Ishikawa (cell line): ENCODE results near the gene PIK3AP1.

Experiments used
- CEBPB ChIP-seq: IDR thresholded peaks from 2 replicates; pipeline ENCODE4 v1.6.1; 2012
- CREB1 ChIP-seq: IDR thresholded peaks from 2 replicates; pipeline ENCODE4 v1.6.1; 2012; ENCODE audit warnings: low read depth
- EGR1 ChIP-seq: IDR thresholded peaks from 2 replicates; pipeline ENCODE4 v1.6.1; 2012
- EP300 ChIP-seq: IDR thresholded peaks from 2 replicates; pipeline ENCODE4 v1.6.1; 2012; ENCODE audit warnings: borderline replicate concordance
- FOXM1 ChIP-seq: IDR thresholded peaks from 2 replicates; pipeline ENCODE4 v1.6.1; 2012; ENCODE audit warnings: low read depth, borderline replicate concordance
- NFIC ChIP-seq: IDR thresholded peaks from 2 replicates; pipeline ENCODE4 v1.6.1; 2012
- RAD21 ChIP-seq: IDR thresholded peaks from 2 replicates; pipeline ENCODE4 v1.6.1; 2012; ENCODE audit warnings: low read depth
- TAF1 ChIP-seq: IDR thresholded peaks from 2 replicates; pipeline ENCODE4 v1.6.1; 2012; ENCODE audit warnings: low read depth, mild to moderate bottlenecking
- TCF12 ChIP-seq: IDR thresholded peaks from 2 replicates; pipeline ENCODE4 v1.6.1; 2012; ENCODE audit warnings: low read depth
- TEAD4 ChIP-seq: IDR thresholded peaks from 2 replicates; pipeline ENCODE4 v1.6.1; 2012
- YY1 ChIP-seq: IDR thresholded peaks from 2 replicates; pipeline ENCODE4 v1.6.1; 2012; ENCODE audit warnings: low read depth
- ZBTB7A ChIP-seq: IDR thresholded peaks from 2 replicates; pipeline ENCODE4 v1.6.1; 2012; ENCODE audit warnings: low read depth
- TF ChIP-seq, protein P1 (sequence below): IDR thresholded peaks from 2 replicates; pipeline ENCODE4 v1.6.1; 2012
- TF ChIP-seq, protein P2 (sequence below): IDR thresholded peaks from 2 replicates; pipeline ENCODE4 v1.6.1; 2012
- TF ChIP-seq, protein P3 (sequence below): IDR thresholded peaks from 2 replicates; pipeline ENCODE4 v1.6.1; 2012; ENCODE audit warnings: low read depth, mild to moderate bottlenecking

Gene PIK3AP1

DNA sequence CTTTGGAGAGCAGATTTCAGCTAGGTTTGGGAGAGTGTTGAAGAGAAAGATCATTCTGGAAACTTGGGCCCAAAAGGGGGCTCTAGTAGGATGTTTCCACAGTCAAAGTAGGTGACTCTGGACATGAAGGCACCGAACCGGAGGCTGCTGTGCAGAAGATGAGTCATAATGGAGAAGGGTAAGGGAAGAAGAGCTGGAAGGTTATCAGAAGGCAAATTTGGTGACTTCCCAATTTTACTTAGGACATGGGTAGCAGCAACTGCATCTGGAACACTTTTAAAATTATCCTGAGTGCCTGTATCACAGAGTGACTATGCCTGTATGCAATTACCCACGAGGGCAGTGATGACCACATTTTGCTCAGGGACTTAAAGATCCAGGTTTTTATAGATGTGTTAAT, 38.8 kb downstream of the PIK3AP1 start:
- TF ChIP-seq, protein P1, sequence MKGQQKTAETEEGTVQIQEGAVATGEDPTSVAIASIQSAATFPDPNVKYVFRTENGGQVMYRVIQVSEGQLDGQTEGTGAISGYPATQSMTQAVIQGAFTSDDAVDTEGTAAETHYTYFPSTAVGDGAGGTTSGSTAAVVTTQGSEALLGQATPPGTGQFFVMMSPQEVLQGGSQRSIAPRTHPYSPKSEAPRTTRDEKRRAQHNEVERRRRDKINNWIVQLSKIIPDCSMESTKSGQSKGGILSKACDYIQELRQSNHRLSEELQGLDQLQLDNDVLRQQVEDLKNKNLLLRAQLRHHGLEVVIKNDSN = no peak
- TF ChIP-seq TEAD4 (no peak), EGR1 (no peak), YY1 (no peak)
- TF ChIP-seq, protein P2, sequence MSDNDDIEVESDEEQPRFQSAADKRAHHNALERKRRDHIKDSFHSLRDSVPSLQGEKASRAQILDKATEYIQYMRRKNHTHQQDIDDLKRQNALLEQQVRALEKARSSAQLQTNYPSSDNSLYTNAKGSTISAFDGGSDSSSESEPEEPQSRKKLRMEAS = no peak
- TF ChIP-seq, protein P3, sequence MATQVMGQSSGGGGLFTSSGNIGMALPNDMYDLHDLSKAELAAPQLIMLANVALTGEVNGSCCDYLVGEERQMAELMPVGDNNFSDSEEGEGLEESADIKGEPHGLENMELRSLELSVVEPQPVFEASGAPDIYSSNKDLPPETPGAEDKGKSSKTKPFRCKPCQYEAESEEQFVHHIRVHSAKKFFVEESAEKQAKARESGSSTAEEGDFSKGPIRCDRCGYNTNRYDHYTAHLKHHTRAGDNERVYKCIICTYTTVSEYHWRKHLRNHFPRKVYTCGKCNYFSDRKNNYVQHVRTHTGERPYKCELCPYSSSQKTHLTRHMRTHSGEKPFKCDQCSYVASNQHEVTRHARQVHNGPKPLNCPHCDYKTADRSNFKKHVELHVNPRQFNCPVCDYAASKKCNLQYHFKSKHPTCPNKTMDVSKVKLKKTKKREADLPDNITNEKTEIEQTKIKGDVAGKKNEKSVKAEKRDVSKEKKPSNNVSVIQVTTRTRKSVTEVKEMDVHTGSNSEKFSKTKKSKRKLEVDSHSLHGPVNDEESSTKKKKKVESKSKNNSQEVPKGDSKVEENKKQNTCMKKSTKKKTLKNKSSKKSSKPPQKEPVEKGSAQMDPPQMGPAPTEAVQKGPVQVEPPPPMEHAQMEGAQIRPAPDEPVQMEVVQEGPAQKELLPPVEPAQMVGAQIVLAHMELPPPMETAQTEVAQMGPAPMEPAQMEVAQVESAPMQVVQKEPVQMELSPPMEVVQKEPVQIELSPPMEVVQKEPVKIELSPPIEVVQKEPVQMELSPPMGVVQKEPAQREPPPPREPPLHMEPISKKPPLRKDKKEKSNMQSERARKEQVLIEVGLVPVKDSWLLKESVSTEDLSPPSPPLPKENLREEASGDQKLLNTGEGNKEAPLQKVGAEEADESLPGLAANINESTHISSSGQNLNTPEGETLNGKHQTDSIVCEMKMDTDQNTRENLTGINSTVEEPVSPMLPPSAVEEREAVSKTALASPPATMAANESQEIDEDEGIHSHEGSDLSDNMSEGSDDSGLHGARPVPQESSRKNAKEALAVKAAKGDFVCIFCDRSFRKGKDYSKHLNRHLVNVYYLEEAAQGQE = no peak

DNA sequence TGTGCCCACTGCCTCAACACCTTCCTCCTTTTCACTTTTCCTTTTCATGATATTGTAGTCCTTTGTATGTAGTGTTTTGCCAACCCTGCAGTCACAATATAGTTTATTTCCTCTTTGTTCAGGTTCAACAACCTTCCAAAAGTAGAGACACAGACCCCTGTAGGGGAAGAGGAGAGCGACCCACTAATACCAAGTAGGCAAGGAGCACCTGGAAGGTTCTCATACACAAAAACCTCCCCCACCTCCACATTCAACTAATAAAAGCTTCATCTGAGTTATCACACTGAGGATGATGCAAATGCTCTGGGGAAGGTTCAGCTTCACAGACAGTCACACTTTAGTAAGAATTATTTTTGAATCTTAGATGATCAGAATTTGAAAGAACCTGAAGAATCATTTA, 41.6 kb downstream of the PIK3AP1 start:
- TF ChIP-seq, protein P1 = no peak

DNA sequence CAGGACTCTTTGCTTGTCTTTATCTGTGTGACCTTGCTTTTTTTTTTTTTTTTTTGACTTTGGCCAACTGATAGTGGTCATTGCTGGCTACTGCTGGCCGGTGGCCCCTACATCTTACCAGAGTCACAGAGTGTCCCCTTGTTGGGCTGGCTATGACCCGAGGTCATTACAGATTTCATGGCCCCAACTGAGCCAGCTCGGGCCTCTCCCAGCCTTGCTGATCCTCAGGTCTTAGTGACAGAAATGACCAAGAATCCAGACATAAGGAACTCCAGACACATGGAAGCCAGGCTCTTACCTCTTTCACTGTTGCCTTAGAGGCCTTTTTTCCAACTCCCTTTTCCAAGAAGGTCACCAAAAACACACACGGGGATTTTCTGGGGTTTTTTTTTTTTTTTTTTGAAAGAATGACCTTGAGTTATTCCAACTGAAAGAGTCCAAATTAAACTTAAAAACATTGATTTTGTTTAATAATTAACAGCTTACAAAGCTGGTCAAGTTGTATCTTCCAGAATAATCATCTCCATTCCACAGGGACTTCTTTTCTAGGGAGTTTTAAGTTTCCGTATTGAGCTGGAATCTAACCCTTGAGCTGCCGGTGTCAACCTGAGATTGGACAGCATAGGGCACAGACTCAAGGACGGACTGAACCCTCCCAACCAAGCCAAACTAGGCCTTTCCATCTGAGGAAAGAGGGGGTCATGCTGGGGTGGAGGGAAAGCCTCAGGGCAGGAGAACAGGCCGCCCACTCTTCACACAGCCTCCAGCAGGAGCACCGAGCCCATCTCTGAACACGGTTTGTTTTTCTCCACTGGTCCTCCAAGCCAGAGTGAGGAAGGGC, 43.8 kb downstream of the PIK3AP1 start:
- TF ChIP-seq RAD21 (no peak), YY1 (no peak), CREB1 (no peak), FOXM1 (no peak), TAF1 (no peak), NFIC (no peak), TEAD4 (no peak), TCF12 (no peak), EGR1 (no peak), CEBPB (no peak), ZBTB7A (no peak), EP300 (no peak)
- TF ChIP-seq, protein P1 = no peak
- TF ChIP-seq, protein P2 = no peak
- TF ChIP-seq, protein P3 = no peak

DNA sequence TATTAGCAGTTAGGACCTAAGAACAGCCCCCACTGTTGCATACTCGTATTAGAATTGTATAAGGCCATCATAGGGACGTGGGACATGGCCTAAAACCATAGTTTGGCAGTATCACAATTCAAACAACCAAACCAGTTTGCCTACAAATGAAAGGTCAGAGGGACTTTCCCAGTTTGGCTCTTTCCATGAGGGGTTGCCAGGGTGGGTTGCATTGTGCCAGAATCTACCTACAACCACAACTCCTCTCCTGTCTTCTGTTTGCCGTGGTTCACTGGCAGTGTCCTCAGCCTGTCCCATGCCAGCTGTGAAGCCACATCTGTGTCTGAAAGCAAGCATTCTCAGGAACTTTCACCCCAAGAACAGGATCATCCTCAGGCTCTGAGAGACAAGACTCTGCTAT, 44.5 kb downstream of the PIK3AP1 start:
- TF ChIP-seq, protein P2 = no peak
- no peak for TF ChIP-seq EGR1
- no peak for TF ChIP-seq FOXM1
- TF ChIP-seq RAD21 = no peak
- no peak for TF ChIP-seq TAF1
- TF ChIP-seq, protein P3 = no peak
- TF ChIP-seq TEAD4 = no peak
- no peak for TF ChIP-seq YY1
- TF ChIP-seq ZBTB7A = no peak
